ENCODE data around the gene SPATC1L.
"Not testable (repeated sequence)": the region's sequence is repeated elsewhere in the genome, so short reads cannot be mapped to it uniquely, and the experiment has no call there.

SPATC1L gene

DNA sequence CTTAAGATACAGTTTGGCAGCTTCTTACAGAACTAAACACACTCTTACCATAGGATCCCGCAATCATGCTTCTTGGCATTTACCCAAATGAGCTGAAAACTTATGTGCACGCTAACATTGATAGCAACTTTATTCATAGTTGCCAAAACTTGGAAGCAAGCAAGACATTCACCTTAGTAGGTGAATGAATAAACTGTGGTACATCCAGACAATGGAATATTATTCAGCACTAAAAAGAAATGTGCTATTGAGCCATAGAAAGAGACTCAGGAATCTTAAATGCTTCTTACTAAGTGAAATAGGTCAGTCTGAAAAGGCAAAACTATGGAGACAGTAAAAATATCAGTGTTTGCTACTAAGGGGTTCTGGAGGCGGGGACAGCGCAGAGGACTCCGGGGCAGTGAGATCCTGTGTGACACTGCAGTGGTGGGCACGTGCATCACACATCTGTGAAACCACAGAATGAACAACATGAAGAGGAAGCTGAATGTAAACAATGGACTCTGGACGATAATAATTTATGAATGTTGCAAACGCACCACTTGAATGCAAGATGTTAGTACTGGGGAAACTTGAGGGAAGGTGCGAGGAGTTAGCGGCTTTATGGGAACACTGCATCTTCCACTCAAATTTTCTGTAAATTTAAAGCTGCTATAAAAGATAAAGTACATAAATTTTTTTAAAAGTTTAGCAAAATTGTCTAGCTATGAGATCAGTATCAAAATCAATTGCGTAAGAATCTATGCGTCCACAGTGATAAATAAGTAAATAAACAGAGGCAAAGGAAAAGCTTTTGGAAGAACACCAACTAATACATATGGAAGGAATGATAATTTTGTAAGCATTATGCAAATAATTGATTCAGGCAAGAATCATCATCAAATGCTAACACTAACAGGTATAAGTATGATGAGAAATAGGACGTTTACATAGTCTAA lies 15.4 kb upstream of the SPATC1L start:
- no peak for DNase-seq

DNA sequence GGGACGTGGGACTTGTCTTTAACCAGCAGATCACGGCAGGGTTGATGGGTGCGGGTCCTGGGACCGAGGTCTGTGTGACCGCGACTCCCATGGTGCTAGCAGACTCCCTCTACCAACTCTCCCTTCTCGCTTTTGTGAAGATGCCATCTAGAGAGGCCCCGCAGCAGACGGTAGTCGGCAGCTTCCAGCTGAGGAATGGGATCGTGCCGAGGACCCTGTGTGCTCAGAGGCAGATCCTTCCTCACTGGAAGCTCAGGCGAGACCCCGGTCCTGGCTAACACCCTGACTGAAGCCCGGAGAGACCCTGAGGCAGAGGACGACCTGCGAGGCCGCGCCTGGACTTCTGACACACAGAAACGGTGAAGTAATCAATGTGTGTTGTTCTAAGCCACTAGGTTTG lies 12.5 kb upstream of the SPATC1L start:
- peak; percentile 6 for DNase-seq

DNA sequence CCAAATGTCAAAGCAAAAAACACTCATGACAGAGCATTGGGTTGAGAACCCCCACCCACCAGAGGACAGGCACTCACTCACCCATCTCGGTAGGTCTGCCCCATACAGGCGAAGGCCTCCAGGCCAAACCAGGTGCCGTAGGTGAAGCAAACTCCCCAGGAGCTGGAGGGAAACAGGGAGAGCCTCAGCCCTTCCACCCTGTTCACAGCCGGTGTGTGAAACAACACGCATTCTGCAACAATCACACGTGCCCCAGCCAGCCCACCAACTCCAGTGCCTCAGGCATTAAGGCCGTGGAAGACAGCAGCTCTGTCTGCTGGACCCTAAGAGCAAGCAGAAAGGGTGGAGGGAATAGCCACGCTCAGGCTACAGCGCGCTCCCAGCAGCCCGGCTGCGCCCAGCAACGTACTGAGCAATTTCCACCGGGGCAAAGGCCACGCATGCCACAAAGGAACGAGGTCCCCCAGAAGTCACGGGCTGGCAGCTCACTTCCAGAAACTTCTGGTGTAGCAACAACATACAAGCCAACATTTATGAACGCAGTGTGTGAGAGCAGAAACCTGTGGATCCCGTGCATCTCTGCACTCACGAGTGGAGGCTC lies 11.4 kb upstream of the SPATC1L start:
- DNase-seq = no peak

DNA sequence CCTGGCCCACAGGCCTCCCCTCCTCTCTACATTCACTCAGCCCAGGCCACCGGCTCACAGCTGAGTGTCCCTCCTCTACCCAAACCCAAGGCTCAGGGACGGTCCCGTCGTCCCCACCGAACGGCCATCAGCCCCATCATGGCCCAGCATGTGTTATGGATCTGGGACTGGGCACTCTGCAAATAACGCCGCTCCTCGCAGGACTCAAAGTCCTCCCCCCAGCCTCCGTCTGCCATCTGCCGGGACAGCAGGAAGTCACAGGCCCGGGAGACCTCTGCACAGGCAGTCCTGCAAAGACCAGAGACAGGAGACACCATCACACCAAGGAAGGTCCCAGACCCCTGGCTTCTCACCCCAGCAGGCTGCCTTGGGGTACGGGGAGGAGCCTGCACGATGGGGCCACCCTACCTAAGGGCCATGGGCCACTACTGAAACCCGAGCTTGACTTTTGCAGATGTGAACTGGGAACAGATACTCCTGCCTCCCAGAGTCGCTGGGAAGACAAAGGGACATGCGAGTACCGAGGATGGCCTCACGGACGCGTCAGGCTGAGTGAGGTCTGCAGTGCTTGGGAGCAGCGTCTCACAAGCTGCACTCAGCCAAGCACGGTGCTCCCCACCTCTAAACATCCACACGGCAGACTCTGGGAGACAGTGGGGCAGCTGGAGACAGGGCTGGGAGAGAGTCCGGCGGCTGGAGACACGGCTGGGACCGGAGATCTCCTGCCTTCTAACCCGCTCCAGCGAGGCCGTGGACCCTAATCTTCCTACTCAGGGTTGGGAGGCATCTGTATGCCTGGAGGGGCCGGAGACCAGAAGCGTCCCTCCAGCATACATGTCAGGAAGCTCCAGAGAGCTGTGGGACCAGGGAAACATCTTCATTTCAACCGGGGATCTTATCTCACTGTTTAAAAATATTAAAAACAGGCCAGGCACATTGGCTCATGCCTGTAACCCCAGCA lies 10.4 kb upstream of the SPATC1L start:
- DNase-seq = no peak

DNA sequence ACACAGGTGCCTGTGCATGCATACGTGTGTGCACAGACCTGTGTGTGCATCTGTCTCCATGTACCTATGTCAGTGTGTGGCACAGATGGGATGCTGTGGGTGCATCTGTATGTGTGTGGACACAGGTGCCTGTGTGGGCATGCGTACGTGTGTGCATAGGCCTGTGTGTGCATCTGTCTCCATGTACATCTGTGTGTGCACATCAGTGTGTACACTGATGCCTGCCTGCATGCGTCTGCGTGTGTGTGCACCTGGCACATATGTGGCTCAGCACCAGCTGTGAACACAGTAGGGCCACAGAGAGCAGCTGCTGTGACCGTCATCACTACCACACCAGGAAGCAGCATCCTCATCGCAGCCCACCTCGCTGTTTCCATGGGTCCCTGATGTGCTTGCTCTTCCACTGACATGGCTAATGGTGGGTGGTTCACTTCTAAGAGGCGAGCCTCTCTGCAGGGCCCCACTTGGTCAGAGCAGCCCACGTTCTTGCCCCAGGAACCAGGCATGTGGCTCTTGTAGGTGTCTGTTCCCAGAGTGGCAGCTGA lies 9.6 kb upstream of the SPATC1L start:
- DNase-seq = no peak

DNA sequence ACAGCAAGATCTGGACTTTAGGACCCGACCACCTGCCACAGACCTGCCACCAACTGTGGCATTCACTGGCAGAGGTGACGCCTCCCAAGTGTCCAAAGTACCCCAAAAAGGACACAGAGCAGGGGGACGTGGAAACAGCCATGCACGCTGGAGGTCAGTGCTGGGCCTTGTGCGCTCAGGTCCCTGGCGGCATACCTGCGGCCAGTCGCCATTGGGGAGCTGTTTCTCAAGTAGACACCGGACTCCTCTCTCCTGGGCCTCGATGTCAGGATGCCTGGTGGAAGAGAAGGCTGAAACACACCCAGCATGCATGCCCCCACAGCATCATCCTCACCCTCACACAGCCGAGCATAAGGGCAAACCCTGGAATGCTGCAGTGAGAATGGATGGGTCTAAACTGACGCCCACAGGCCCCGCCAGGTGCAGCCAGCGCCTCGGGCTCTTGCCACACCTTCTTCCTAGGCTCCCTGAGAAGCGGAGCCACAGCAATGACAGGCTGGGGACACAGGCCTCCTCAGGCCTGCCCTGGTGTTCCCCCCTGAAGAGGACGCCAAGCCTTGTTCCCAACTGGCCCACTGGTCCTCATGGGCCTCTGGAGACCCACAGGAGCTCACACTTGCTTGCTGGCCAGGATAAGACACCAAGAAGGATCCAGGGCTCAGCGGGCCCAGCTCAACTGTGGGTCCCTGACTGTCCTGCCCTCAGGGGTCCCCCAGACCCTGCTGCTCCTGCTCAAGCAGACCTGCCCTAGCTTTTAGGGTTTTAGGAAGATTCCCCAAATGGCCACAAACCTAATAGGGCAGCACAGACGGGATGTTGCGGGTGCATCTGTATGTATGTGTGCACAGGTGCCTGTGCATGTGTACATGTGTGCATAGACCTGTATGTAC lies 7.7 kb upstream of the SPATC1L start:
- DNase-seq = no peak

DNA sequence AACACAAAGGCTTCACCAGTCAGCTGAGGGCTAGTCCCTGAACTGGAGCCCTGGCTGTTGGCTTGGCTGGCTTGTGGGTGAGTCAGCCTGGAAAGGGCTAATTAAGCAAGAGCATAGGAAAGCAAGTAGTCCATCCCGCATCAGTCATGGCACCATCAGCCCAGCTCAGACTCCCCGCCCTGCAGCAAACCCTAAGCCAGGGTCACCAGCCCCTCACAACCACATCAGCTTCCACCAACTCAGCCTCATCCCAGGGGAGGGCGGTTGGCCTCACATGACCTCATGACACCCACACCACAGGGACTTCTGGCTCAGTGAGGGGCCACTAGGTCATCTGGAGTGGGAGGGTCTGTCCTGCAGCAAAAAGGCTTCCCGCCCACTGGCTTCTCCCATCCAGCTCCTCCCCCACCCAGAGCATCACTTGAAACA lies 7.0 kb upstream of the SPATC1L start:
- DNase-seq = no peak

DNA sequence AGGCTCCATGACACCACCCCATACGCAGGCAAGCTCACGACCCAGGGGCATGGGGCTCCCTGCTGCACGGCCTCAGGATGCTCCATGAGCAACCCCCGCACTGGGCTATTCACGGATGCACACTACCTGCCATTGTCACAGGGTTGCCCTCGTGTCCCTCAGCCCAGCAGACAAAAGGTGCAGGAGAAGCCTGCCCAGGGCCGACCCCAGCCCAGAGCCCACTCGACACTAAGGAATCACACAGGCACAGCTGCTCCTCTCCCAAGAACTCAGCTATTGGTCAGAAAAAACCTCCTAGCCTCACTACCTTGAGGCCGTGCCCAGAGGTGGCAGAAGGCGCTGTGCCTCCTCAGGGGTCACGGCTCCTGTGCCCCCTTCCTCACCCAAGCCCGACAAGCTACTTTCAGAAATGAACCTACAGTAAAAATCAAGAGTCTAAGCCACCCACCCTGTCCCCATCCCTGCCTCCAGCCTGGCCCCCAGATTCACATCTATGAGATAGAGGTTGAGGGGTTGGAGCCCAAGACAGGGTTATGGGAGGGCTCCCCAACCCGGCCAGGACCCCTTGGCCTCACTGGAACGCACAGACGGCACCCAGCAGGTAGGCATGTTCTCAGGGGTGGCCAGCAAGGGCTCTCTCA lies 6.4 kb upstream of the SPATC1L start:
- no peak for DNase-seq

DNA sequence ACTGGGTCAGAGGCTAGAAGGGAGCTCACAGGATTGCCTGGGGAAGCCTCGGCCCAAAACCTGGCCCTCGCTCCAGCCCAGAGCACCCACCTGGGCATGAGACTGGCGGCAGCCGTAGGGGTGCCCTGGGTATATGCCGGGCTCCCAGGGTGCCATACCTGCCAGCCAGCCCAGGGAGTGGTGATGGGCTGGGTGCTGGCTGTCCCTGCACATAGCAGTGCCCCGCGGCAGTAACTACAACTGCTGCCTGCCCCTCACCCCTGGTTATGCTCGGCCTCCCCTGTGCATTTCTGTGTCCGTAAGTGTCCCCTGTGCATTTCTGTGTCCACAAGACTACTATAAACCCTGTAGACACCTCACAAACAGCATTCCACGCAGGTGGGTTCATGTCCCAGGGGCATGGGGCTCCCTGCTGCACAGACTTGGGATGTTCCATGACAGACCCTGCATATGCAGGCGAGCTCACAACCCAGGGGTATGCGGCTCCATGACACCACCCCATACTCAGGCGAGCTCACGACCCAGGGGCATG lies 5.8 kb upstream of the SPATC1L start:
- no peak for DNase-seq

DNA sequence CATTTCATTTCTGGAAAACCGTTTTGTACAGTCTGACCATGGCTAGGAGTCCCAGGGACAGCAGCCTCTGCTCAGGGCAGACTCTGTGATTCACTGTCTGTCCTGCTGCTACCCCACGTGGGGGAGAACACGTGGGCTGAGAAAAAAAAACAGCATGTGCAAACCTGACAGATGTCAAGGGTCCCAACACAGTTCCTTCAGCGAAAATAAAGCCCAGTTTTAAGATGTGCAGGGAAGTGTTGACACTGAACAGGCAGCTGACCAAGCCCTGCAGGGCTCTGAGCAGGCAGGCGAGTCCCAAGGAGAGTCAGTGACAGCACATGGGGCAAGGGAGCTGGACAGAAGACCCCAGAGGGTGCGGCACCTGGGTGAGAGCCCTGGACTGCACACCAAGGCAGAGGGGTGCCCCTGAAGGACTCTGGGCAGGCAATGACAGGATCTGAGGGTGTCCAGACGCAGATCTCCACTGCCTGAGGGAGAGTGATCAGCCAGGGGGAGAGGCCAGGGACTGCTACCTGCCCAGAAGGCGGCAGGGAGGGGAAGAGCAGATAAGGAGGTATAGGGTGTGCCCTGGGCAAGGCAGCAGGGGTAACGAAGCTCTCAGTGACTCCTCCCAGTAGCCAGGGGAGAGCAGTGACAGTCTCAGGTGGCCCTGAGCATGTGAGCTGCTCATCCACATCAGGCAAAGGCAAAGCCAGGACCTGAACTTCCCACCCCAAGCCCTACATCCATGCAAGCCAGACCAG lies 5.1 kb upstream of the SPATC1L start:
- DNase-seq = no peak

DNA sequence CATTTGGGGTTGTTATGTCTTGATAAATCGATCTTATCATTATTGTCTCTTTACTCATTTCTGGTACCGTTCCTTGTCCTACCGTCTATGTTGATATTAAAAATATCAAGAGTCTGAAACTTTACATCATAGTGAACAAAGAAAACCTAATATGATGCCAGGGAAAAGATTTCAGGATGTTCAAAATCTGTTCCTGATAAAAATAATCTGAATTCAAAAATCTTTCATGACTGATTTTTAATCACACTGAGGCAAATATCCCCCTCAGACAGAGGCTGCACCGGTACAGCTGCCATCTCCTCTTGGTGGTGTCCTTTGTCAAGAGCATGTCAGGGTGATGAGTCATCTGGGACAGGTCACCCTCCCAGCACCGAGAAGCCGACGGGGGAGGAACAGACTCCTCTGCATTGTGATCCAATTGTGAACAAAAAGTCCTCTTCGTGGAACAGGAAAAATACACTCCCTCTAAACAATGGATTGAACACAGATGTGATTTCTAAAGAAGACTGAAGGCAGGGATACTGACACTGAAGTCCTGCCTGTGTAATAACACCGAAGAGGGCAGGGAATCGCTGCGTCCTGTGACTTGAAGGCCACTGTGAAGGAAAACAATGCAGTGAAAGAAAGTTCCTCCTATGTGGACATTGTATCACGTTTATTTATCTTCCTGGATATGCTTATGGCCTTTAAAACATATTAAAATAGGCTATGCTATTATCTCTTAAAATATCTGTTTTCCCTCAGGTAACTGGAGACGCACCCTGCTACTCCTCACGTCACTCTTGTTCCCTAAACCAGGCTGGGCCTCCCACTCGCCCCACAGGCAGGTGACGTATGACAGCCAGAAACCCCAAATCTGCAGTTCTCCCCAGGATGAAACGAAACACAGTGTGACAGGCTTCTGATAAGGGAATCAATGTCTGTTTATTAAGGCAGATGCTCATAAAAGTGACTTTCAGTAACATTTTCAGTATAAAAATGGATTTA lies 4.3 kb upstream of the SPATC1L start:
- no peak for DNase-seq

DNA sequence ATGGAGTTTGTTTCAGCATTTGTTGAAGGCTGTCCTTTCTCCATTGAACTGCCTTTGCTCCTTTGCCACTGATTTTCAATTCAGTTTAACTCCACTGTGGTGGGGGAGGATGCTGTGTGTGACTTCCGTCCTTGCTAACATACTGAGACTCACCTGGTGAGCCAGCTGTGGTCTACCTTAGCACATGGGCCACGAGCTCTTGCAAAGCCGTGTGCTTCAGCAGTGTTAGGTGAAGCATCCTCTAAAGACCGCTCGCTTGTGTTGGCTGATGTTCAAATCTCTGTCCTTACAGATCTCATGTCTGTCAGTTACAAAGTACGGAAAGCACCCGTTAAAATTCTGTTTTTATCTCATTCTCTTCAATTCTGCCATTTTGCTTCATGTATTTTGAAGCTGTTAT lies 3.6 kb upstream of the SPATC1L start:
- no peak for DNase-seq

DNA sequence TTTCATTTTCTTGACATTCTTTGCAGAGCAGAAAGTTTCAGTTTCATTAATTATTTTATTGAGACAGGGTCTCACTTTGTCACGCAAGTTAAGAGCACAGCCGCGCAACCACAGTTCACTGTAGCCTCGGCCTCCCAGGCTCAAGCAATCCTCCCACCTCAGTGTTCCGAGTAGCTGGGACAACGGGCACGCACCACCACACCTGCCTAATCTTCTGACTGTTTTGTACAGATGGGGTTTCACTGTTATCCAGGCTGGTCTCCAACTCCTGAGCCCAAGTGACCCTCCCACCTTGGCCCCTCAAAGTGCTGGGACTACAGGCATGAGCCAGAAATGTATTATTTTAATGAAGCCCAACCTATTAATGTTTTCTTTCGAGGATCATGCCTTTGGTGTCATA lies 3.0 kb upstream of the SPATC1L start:
- DNase-seq = no peak

DNA sequence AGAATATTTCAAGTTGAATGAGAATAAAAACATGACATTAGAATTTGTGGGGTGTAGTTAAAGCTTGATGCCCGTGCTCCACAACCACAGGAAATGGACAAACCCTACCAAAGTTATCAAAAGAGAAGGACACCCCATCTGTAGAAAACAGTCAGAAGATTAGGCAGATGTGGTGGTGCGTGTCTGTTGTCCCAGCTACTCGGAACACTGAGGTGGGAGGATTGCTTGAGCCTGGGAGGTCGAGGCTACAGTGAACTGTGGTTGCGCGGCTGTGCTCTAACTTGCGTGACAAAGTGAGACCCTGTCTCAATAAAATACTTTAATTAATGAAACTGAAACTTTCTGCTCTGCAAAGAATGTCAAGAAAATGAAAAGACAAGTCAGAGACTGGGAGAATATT lies 1.5 kb upstream of the SPATC1L start:
- no peak for DNase-seq

DNA sequence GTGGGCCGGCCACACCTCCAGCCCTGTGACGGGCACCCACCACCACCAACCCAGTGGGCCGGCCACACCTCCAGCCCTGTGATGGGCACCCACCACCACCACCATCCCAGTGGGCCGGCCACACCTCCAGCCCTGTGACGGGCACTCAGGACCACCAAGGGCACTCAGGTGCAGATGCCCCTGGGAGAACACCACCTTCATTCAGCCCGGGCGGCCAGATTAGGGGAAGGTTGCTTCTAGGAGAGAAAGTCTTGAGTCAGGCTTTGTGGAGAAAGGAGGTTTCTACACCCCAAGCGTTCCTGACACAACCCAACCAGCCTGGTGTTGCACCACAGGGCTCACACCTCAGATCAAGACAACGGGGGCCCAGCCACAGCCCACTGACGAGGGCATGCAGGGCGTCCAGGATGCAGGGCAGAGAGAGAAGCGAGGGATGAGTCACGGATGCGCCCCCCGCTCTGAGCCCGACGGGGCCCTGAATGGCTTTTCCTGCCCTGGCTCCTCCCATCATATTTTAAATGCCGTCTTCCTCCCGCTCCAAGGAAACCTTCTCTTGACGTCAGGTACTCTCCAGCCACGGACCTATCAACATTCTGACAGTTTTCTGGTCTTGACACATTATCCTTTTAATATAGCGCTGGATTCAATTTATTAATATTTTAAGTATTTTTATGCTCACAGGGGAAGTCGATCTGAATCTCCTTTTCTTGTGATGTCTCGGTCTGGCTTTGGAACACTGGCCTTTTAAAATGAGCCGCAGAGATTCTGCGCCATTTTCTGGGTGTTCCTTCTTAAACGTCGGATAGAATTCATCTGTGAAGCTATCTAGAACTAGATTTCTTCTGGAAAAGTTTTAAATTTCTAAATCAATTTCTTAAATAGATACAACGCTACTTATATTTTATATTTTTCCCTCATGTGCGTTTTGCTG lies 631 bp upstream of the SPATC1L start:
- peak; percentile 66 for DNase-seq

DNA sequence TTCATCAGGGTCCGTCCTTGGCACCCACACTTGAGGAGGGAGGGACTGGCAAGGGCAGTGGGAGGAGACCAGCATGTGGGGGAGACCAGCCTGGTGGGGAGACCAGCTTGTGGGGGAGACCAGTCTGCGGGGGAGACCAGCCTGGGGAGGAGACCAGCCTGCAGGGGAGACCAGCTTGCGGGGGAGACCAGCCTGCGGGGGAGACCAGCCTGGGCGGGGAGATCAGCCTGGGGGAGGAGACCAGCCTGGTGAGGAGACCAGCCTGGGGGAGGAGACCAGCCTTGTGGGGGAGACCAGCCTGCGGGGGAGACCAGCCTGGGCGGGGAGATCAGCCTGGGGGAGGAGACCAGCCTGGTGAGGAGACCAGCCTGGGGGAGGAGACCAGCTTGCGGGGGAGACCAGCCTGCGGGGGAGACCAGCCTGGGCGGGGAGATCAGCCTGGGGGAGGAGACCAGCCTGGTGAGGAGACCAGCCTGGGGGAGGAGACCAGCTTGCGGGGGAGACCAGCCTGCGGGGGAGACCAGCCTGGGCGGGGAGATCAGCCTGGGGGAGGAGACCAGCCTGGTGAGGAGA lies 836 bp downstream of the SPATC1L start:
- not testable (repeated sequence) for DNase-seq

DNA sequence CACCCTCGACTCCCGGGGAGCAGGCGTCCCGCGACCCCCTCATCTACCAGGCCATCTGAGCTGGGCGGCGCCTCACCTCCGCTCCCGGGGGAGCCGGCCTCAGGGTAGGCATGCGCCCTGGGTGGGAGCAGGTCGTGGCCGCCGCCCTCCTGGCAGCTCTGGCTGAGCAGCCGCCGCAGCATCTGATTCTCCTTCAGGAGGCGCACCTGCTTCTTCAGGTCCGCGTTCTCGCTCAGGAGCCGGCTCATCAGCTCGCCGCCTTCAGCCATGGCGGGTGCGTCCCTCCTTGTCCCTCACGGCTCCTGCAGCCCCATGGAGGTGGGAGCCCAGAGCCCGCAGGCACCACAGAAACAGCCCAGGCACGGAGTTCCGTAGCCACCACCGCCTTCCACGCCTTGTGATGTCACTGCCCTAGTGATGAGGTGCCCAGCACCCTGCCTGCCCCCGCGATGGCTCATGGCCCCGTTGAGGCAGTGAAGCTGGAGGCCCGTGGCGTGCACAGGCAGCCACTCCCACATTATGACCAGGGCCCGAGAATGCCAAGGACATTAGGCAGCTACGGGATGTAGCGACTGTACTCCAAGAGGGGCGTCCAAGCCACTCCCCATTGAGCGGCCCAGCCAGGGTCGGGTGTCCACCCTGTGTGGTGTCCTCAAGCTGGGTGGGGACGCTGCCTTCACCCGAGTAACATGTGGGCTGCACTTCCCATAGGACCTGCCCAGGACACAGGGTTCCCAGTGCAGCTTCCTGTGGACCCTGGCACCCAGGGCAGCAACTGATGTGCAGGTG lies 1.5 kb downstream of the SPATC1L start:
- DNase-seq = no peak
